HG02884 (cell line): ENCODE results near the gene GAS2L2.
"Not testable (repeated sequence)": the region's sequence is repeated elsewhere in the genome, so short reads cannot be mapped to it uniquely, and the experiment has no call there.

ENCODE experiments used
- ATAC-seq: cut with Tn5 transposase; IDR thresholded peaks from one replicate; pipeline ENCODE4 v1.9.1; 2021; ENCODE audit warnings: mild to moderate bottlenecking, moderate library complexity; ENCODE audit not compliant: unreplicated experiment

Gene GAS2L2

DNA sequence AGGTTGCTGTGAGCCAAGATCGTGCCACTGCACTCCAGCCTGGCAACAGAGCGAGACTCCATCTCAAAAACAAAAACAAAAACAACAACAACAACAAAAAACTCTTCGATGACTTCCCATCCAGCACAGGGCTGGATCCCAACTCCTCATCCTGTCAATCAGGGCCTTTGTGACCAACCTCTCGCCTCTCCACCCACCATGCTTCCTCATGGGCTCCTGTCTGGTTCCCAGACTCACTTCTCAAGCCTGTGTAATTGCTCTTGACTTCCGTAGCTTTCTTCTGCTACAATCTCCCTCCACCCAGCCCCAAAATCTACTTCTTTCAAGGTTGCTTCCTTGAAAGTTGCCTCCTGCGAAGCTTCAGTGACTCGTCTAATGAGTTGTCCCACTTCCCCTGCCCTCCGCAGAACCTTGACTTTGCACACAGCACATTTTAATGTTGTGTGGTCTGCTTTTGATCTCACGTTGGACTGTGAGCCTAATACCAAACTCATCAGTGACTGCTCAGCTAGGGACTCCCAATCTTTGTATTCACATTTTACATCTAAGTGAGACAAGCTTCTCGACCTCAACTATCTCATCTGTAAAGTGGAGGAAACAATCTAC lies 22.5 kb downstream of the GAS2L2 start:
- ATAC-seq, result no peak

DNA sequence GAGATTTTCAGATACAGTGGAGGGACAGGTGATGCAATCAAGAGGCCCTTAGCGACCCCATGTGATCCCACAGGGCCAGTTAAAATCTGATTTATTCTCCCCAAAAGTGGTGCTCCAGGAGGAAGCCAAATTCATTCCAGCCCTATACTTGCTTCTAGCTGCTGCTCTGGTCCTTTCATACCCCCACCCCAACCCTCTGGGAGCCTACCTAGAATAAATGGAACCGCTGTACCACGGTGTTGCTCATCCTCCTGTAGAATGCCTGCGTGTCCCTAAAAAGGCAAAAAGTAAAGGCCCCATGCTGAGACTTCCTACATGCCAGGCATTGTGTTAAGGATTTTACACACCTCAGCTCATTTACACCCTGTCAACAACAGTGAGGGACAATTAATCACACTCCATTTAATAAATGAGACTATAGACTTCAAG lies 23.6 kb downstream of the GAS2L2 start:
- no peak for ATAC-seq

DNA sequence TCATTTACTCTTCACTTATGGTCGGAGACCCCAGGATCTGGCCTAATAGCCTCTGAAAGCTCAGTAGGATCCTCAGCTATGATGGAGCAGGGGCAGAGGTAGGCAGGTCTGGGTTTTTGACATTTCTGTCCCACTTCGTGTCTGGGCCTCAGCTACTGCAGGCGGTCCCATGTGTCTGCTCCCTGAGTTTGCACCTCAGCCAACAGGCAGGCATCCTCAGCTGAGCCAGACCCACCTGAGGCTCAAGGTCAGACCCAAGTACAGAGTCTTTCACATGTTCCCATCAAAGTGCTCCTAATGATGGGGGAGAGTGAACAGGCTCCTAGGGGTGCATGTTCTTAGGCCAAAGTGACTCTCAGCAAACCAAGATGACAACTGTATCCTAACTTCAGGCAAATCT lies 24.5 kb downstream of the GAS2L2 start:
- no peak for ATAC-seq

DNA sequence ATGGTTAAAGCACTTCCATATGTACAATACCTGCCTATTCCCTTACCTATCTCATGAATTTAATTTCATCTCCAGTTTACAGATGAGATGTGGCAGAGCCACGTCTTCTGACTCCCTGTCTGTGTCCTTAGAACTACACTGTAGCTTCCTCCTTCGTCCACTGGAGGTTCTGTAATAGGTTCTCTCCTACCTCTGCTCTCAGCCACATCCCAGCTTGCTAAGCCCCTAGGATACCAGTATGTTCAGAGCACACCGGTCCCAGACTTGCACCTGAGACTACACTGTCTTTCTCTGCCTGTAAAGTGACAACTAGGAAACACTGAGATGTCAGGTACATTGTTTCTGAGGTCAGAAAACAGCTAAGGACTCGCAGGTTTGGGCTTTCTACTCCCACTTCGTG lies 25.4 kb downstream of the GAS2L2 start:
- ATAC-seq, result no peak

DNA sequence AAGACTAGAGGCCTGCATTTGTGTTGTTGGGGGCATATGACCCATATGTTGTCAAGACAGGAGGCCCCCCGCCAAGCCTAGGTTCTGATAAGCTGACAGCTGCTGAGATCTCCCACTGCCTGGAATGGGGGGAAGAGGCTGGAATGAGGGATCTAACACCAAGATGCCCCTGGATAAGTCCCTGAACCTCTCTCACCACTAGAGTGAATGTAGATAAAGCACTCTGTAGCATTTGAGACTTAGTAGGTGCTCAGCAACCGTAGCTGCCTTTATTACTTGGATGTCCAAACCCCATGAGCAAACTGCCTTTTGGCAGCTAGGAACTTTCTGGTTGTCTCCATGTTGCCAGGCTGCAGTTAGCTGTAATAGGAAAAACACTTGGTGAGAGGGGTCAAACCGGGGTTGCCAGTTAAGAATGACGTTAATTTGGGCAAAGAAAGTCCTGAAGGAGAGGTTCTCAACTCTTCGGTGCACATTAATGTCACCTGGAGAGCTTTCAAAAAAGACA lies 26.0 kb downstream of the GAS2L2 start:
- ATAC-seq, result no peak

DNA sequence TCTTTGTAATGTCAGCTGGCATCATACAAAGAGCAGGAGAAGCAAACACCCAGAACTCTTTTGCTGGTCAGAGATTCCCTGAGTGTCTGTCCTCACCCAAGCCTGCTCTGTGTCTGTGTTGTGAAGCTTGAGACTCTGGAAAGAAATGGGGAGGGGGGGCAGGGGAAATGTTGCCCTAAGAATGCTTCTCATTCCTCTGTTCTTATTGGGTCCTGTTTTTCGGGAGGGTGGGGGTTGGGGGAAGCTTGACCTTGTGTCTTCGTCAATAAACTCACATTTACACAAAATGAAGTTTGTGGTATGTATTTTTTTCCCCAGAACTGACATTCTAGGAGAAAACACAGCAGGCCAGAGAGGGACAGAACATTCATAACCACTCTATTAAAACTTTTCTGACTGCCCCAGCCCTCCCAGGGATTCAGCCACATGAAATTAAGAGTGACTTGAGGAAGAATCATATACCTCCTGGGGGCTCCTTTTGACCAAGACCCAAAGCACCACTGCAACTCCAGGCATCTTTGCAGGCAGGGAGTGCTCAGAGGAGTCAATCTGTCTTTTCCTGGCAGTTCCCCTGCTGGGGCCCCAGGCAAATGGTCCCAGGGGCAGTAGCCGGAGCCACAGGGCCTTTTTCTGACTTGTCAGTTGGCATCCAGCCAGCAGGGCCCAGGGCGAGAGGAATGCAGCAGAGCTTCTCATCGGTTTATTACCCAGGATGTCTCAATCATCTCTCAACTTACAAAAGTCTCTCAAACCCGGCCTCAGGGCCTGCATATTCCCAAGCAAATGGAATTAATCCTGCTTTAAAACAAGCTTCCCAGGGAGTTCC lies 26.7 kb downstream of the GAS2L2 start:
- no peak for ATAC-seq

DNA sequence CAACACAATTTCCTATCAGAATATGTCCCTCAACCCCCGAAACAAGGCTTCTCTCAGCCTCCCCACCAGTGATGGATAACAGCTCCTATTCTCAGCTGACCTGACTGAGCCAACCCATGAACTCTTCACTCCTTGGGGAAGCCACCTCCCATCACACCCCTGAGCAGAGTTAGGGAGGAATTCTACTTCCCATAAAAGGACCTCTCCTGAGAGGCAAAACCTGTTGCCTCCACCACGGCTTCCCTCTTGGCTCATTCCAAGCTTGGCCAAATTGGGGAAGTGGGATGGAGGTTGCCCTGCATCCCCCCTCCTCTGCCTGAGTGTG lies 27.3 kb downstream of the GAS2L2 start:
- ATAC-seq, result no peak

DNA sequence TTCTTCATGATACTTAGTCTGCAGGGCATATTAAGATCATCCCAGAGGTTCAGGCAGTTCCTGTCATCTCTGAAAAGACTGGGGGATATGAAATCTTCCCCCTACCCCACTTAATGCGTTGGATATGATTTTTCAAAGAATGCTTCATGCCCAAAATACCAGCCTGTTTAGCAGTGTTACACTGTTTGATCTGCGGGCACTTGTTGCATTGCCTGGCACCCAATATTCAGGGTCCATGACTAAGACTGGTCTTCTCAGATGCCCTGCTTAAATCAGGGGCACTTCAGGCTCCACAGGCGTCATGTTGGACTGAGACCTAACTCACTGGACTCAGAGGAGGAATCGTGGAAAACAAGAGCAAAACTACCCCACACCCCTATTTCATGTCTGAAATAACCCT lies 28.0 kb downstream of the GAS2L2 start:
- no peak for ATAC-seq

DNA sequence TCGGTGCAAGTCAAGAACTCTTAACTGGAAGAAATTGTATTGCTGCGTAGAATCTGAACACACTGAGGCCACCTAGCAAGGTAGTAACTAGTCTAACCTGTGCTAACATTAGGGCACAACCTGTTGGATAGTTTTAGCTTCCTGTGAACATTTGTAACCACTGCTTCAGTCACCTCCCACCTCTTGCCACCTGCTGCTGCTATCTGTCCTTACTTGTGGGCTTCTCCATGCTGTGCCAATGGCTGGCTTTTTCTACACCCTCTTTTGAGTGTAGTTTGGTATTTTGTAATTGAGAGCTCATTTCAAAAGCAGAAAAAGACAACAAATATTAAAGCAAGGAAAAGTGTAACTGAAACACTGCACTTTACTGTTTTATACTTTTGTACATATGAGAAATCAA lies 29.3 kb downstream of the GAS2L2 start:
- no peak for ATAC-seq

DNA sequence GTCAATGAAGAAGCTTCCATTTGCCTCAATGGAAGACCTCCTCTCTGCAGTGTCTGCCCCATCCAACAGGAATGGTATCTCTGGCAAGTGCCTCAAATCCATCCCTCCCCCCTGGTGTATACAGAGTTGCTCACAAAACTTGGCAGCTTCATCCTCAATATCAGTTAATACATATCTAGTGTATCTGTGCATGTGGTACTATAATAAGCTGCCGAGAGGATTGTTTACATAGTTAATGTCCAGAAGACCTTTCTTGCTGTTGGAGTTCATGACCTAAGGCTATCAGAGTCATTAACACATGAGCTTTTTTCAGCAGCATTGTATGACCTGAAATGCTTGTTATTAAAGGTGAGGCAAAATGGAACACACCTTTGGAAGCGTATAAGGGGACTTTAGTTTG lies 35.6 kb downstream of the GAS2L2 start:
- ATAC-seq, result no peak

DNA sequence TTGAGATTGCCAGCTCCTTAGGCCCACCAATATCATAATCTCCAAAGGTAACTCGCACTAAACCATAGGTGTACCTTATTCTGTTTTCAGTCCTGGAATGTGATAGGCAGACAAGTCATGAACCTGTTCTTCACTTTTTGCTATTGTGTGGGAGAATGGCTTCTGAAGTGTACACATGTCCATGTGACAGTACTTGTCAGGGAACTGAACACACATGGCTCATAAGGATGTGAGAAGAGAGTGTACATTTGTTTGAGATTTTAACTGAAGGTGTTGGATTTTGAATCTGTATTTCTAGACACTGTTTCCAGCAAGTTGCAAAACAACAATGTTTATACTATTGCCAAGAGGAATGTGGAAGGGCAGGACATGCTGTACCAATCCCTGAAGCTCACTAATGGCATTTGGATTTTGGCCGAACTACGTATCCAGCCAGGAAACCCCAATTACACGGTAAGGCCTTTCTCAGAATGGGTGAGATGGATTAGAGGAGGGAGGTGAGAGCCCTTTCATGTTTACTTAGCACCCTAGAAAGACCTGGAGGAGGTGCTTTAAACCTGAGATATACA lies 36.1 kb downstream of the GAS2L2 start:
- no peak for ATAC-seq

DNA sequence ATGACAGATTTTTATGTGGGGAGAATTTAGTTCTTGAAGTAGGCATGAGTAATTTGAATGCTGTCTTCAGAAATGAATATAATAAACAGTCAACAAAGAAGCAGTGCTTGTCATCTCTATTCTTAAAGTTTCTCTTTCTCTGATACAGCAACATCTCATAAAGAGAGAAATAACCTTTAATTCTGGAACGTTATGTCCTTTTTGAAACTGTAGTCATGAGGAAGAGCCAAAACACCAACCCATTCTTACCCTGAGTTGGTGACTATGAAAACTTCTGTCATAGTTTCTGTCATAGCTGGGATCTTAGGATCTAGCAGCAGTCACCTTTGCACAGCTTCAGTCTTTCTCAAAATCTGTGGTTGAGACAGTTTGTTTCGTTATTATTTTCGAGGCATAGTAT lies 36.9 kb downstream of the GAS2L2 start:
- ATAC-seq, result no peak

DNA sequence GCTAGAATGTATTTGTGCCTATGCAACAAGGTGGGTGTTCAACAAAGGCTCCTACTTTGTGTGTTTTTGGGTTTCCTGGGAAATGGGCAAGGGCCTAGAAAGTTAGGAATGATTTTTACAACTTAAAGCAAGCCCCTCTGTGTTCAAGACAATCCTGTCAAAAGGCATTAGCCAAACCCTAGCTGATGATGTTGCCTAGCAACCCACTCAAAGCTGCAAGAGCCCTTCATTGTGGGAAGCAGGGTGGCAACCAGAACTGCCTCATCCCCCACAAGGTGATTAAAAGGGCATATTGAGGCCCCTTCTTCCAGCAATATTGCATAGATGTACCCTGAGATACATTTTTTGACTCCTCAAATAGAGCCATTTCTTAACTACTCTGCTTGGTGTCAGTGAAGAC lies 37.6 kb downstream of the GAS2L2 start:
- no peak for ATAC-seq

DNA sequence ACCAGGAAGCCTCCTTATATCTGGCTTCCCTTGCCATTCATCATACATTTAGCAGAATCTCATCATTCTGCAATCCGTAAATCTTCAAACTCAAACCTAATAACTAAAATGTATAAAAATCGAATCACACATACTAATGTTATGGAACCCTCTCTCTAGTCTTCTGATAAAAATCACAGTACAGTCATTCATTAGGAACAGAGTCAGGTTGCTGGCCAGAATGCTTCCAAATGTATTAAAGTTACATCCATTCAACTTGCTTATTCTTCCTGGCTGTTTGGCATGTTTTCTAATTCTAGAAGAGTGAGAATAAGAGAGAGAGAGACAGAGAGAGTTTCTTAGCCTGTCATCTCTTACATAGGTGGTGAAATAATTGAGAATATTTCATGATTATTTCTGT lies 38.1 kb downstream of the GAS2L2 start:
- ATAC-seq, result no peak

DNA sequence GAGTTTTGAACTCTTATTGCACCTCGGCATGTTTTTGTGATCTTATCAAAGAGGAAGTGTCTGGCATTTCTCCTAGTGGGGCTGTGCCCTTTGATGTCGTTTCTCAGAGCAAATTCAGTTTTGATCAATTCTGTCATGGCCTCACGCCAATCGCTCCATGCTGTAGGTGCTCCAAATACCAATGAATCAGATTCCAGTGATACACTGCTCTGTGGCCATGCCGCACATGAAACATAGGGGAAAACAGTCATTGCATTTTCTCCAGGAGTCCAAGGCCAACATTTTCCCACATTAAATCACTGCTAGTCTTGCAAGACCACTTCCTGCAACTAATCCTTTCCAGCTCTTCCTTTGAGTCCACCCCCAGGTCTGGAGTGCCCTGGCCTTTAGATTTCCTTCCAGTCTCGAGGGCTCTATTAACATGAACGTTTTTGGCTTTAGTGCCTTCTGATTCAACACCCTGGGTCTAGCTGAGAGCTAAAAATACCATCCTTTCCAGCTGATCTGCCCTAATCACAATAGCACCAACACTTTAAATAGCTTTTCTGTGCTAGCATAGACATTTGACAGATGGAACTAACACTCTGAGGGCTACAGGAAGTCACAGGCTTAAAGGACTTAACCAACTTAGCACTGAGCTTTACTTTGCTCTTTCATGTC lies 39.8 kb downstream of the GAS2L2 start:
- no peak for ATAC-seq

DNA sequence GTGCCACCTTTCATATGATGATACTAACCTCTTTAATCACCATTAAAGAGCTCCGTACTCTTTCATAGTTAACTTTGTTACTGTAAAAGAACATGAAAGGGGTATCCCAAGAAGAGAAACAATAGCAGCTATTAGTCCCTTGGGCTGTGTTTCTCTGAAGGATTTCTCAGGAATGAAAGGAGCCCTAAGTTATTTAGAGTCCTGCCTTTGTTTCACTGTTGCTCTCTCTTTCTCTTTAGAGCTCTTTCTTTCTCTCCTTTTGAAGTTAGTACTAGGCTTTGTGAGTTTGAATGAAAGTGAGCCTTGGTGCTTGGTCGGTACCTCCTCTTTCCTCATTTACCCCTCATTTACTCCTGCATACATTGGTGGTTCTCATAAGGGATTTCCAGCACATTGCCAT lies 42.1 kb downstream of the GAS2L2 start:
- ATAC-seq, result no peak

DNA sequence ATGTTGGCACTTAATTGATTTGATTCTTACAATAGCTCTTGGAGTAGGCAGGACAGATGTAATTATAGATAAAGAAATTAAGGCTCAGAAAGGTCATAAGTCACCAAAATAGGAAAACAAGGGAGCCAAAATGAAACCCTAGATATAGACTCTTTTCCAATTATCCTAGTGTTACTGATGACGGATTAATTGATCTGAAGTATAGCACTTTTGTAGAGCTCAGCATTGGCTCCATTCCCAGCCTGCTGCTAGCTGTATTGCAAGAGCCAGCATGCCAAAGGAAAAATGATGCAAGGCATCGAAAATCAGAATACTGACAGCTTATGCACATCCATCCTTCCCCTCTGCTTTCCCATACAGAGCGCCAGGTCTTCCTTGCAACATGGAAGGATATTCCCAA lies 43.2 kb downstream of the GAS2L2 start:
- ATAC-seq, result no peak

DNA sequence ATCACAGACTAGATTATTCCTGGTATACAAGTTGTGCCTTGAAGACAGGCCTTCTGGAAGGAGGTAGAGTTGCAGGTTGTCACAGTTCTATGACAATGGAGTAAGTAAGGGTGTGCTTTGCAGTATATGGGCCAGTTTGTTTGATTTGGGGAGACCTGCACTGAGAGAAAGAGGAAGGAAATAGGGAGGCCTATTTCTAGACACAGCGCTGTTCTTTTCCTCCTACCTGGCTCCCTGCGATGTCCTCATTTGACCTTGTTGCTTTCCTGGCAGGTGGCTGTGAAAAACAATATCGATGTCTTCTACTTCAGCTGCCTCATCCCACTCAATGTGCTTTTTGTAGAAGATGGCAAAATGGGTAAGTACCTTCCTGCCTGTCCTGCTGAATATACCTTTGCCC lies 44.1 kb downstream of the GAS2L2 start:
- no peak for ATAC-seq

DNA sequence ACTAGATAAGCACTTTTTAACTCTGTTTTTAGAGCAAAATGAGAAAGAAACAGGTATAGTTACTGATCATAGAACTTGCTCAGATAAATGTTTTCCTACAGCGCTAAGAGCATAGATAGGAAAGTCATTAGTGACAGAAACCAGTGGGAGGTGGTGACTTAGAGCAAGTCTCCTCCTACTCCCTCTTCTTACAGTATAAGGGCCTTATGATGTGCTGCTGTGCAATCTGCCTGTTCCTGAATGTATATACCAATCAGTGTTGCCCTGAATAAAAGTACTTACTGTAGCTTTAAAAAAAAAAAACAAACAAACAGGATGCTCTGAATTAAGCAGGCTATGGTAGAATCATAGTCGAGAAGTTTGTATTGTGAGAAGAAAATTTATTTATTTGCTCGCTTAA lies 44.9 kb downstream of the GAS2L2 start:
- no peak for ATAC-seq

DNA sequence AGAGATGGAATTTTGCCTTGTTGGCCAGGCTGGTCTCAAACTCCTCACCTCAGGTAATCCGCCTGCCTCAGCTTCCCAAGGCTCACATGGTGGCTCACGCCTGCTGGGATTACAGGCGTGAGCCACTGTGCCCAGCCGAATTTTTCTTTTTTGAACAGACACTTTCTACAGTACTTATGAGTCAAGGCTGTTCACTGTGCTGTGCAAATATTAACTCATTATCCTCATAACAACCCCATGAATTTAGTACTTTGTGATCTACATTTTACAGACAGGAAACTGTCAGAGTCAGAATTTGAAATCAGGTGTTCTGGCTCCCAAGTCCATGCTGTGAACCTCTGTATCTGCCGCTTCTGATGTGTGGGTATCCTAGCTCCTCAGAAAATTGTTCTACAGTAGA lies 47.3 kb downstream of the GAS2L2 start:
- no peak for ATAC-seq

DNA sequence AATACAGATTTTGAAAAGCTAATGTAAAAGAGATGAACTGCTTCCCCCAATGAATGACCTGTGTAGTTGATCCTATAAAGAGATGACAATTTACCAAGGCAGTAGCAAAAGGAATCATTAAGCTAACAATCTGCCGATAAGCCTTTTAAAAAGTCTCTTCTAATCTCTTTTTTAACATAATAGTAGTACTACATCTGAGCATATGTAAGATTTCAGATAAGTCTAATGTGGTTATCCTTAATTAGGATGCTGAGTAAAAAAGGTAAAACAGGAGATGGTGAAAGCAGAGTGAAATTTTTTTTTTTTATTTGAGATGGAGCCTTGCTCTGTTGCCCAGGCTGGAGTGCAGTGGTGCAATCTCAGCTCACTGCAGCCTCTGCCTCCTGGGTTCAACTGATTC lies 47.8 kb downstream of the GAS2L2 start:
- no peak for ATAC-seq

DNA sequence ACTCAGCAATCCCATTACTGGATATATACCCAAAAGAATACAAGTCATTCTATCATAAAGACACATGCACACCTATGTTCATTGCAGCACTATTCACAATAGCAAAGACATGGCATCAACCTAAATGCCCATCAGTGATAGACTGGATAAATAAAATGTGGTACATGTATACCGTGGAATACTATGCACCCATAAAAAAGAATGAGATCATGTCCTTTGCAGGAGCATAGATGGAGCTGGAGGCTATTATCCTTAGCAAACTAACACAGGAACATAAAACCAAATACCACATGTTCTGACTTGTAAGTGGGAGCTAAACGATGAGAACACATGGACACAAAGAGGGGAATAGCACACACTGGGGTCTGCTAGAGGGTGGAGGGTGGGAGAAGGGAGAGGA lies 49.7 kb downstream of the GAS2L2 start:
- ATAC-seq, result not testable (repeated sequence)
